Activated CD8-positive, alpha-beta T cell treated with anti-CD3 and anti-CD28 coated beads for 36 hours (primary cell): ENCODE measurements around the gene VWDE. TPM values are rescaled to one million over a fixed set of nuclear protein-coding genes. Genes with fewer than 3 reads are reported as not detected.
"Not testable (repeated sequence)": the region's sequence is repeated elsewhere in the genome, so short reads cannot be mapped to it uniquely, and the experiment has no call there.

ENCODE experiments used
- ATAC-seq: fragments of 200-7000 bp; cut with Tn5 transposase; one replicate; pipeline ENCODE4 v1.10.0; 2021; ENCODE audit warnings: mild to moderate bottlenecking, moderate library complexity
- CTCF ChIA-PET: fragments of 350-600 bp; sonication (Branson Sonifier 250); formaldehyde crosslinking; loops from one replicate; lab custom pipeline; 2021; ENCODE audit warnings: antibody characterized with exemption; lab: Charles Lee
- POLR2A ChIA-PET: fragments of 350-600 bp; sonication (Branson Sonifier 250); formaldehyde crosslinking; loops from one replicate; lab custom pipeline; 2021; ENCODE audit warnings: antibody characterized with exemption; lab: Charles Lee
- DNase-seq: peaks from one replicate; pipeline ENCODE4 v3.0.0-alpha.2; 2020
- H3K27ac Mint-ChIP-seq: one replicate; pipeline ENCODE4 v1.8.0; 2021; ENCODE audit warnings: mild to moderate bottlenecking, mixed read lengths
- H3K27me3 Mint-ChIP-seq: one replicate; pipeline ENCODE4 v1.8.0; 2021; ENCODE audit warnings: mixed read lengths
- H3K36me3 Mint-ChIP-seq: one replicate; pipeline ENCODE4 v1.8.0; 2021; ENCODE audit warnings: low read depth, mixed read lengths
- H3K4me1 Mint-ChIP-seq: one replicate; pipeline ENCODE4 v1.8.0; 2021; ENCODE audit warnings: low read depth, mixed read lengths
- H3K4me3 Mint-ChIP-seq: one replicate; pipeline ENCODE4 v1.8.0; 2021; ENCODE audit warnings: mild to moderate bottlenecking, moderate library complexity, mixed read lengths
- H3K9me3 Mint-ChIP-seq: one replicate; pipeline ENCODE4 v1.8.0; 2021; ENCODE audit warnings: mixed read lengths
- intact Hi-C: fragments of 100-400 bp; cut with micrococcal nuclease; formaldehyde crosslinking; loops from one replicate; pipeline ENCODE4 v1.10.0; 2022
- total RNA-seq, 2 experiments: library from RNA; stranded (reverse); gene quantifications; one replicate each; pipeline ENCODE4 v1.2.3, GENCODE V29; 2021
- TF ChIP-seq, protein P1 (sequence below): fragments of 200-600 bp; IDR thresholded peaks from one replicate; pipeline ENCODE4 v1.8.0; 2022; ENCODE audit warnings: antibody characterized with exemption, mild to moderate bottlenecking

The VWDE gene
- total RNA-seq, 2 experiments from 2014 or later: 1.4 to 1.7 TPM

DNA sequence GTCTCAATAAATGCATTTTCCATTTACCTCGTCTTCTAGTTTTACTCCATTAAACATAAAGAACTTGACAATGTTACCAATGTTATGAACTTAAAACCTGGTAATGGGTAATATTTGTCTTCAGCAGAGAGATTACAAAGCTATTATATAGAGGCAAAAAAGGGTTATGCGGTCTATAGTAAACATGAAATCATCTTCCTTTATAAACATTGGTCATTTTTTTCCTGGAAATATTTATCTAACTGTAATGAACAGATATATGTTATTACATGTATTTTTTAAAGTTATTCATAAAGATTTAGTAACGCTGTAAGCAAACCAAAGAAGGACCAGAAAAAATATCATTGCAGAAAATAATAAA, 1.3 kb downstream of the VWDE start:
- H3K9me3 Mint-ChIP-seq: peaks cover 1% of the 10 kb centered on the region
- DNase-seq (no peak), ATAC-seq (no peak)
- ChIA-PET CTCF (interaction anchor here (0.8 kb wide), 1 partner anchor 8 kb away, joined by 4 read pairs; no protein-coding TSS in a partner anchor), POLR2A (no interaction called here)
- TF ChIP-seq, protein P1, sequence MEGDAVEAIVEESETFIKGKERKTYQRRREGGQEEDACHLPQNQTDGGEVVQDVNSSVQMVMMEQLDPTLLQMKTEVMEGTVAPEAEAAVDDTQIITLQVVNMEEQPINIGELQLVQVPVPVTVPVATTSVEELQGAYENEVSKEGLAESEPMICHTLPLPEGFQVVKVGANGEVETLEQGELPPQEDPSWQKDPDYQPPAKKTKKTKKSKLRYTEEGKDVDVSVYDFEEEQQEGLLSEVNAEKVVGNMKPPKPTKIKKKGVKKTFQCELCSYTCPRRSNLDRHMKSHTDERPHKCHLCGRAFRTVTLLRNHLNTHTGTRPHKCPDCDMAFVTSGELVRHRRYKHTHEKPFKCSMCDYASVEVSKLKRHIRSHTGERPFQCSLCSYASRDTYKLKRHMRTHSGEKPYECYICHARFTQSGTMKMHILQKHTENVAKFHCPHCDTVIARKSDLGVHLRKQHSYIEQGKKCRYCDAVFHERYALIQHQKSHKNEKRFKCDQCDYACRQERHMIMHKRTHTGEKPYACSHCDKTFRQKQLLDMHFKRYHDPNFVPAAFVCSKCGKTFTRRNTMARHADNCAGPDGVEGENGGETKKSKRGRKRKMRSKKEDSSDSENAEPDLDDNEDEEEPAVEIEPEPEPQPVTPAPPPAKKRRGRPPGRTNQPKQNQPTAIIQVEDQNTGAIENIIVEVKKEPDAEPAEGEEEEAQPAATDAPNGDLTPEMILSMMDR: no peak
- no peak overlapping the region for H3K4me3 Mint-ChIP-seq
- peaks cover 16% of the 10 kb centered on the region for H3K4me1 Mint-ChIP-seq
- peaks cover 26% of the 10 kb centered on the region for H3K27me3 Mint-ChIP-seq
- H3K36me3 Mint-ChIP-seq: peaks cover 3% of the 10 kb centered on the region
- H3K27ac Mint-ChIP-seq: no peak overlapping the region
- intact Hi-C loops: no loop called here

DNA sequence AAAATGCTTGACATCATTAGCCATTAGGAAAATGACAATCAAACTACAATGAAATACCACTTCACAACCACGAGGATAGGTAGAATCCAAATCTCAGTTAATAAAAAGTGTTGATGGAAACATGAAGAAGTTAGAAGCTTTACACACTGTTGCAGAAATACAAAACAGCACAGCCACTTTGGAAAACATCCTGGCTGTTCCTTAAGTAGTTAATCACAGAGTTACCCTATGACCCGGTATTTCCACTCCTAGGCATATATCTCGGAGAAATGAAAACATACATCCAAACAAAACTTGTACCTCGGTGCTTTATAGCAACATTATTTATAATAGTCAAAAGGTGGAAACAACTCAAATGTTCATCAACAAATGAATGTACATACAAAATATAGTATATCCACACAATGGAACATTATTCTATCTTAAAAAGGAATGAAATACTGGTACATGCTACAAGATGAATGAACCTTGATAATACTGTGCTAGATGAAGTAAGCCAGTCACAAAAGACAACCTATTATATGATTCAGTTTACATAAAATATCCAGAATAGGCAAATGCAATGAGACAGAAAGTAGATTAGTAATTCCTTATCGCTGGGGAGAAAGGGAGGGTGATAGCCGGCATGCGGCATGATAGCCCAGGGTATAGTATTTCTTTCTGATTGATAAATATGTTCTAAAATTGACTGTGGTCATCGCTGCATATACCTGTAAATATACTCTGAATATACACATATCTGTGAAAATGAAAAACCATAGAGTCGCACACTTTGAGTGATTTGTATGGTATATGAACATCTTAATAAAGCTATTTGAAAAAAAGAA, 1.9 kb downstream of the VWDE start:
- Mint-ChIP-seq H3K27me3 (peaks cover 29% of the 10 kb centered on the region), H3K9me3 (peaks cover 4% of the 10 kb centered on the region), H3K4me1 (peaks cover 16% of the 10 kb centered on the region), H3K4me3 (no peak overlapping the region), H3K36me3 (peaks cover 4% of the 10 kb centered on the region), H3K27ac (no peak overlapping the region)
- ChIA-PET CTCF (interaction anchor here (0.8 to 1.8 kb wide), 2 partner anchors 7 to 13 kb away, joined by 4 to 6 read pairs; no protein-coding TSS in a partner anchor), POLR2A (no interaction called here)
- ATAC-seq: no peak
- intact Hi-C loops: no loop called here
- TF ChIP-seq, protein P1: no peak
- DNase-seq: no peak

DNA sequence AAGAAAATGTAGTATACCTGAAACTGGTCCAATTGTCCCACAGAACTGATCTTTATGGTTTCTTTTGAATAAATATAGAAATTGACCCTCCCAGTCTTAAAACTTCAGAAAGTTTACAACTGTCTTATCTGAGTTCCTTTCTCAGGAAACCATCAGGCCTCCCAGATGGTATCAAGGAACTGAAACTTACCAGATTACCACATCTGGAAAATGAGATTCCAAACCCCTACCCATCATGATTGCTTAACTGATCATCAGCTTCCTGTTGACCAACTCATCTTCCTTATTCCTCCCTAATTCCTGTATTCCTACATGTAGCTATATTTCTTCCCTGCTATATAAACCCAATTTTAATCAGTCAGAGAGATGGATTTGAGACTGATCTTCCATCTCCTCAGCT, 5.5 kb downstream of the VWDE start:
- TF ChIP-seq, protein P1: no peak
- ChIA-PET CTCF (no interaction called here), POLR2A (no interaction called here)
- peaks cover 4% of the 10 kb centered on the region for H3K9me3 Mint-ChIP-seq
- no peak overlapping the region for H3K27ac Mint-ChIP-seq
- H3K36me3 Mint-ChIP-seq: peaks cover 4% of the 10 kb centered on the region
- DNase-seq (no peak), ATAC-seq (no peak)
- intact Hi-C loops: no loop called here
- no peak overlapping the region for H3K4me3 Mint-ChIP-seq
- peaks cover 7% of the 10 kb centered on the region for H3K4me1 Mint-ChIP-seq
- peaks cover 19% of the 10 kb centered on the region for H3K27me3 Mint-ChIP-seq

DNA sequence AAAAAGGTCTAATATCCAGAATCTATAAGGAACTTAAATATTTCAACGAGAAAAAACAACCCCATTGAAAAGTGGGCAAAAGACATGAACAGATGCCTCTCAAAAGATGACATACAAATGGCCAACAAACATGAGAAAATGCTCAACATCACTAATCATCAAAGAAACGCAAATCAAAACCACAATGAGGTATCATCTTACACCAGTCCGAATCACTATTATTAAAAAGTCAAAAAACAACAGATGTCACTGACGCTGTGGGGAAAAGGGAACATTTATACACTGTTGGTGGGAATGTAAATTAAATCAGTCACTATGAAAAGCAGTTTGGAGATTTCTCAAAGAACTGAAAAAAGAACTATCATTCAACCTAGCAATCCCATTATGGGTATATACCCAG, 6.0 kb downstream of the VWDE start:
- DNase-seq (no peak), ATAC-seq (no peak)
- intact Hi-C loops: no loop called here
- Mint-ChIP-seq H3K27ac (no peak overlapping the region), H3K36me3 (peaks cover 4% of the 10 kb centered on the region), H3K27me3 (peaks cover 18% of the 10 kb centered on the region), H3K4me1 (peaks cover 2% of the 10 kb centered on the region), H3K9me3 (peaks cover 4% of the 10 kb centered on the region), H3K4me3 (no peak overlapping the region)
- TF ChIP-seq, protein P1: no peak
- CTCF ChIA-PET: no interaction called here
- POLR2A ChIA-PET: no interaction called here

DNA sequence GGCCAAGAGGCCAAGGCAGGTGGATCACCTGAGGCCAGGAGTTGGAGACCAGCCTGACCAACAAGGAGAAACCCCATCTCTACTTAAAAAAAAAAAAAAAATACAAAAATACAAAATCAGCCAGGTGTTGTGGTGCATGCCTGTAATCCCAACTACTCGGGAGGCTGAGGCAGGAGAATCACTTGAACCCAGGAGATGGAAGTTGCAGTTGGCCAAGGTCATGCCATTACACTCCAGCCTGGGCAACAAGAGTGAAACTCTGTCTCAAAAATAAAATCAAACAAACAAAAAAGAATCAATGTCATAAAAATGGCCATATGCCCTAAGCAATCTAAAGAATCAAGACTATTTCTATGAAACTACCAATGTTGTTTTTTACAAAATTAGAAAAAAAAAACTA, 7.0 kb downstream of the VWDE start:
- peaks cover 17% of the 10 kb centered on the region for H3K27me3 Mint-ChIP-seq
- H3K4me1 Mint-ChIP-seq, ATAC-seq, H3K36me3 Mint-ChIP-seq, DNase-seq, H3K27ac Mint-ChIP-seq, POLR2A ChIA-PET, H3K4me3 Mint-ChIP-seq, CTCF ChIA-PET, intact Hi-C loops, H3K9me3 Mint-ChIP-seq: not testable (repeated sequence)
